NT2/D1 (cell line): ENCODE measurements around the gene DBNDD2.

ENCODE experiments used
- SUZ12 ChIP-seq: IDR thresholded peaks from 2 replicates; pipeline ENCODE4 v1.6.1; 2011; ENCODE audit not compliant: insufficient read length, insufficient read depth; ENCODE audit errors: extremely low read depth
- YY1 ChIP-seq: IDR thresholded peaks from 2 replicates; pipeline ENCODE4 v1.6.1; 2011; ENCODE audit not compliant: insufficient read length, insufficient read depth
- ZNF274 ChIP-seq: IDR thresholded peaks from 2 replicates; pipeline ENCODE4 v1.6.1; 2011; ENCODE audit warnings: mild to moderate bottlenecking, low read depth, low read length

DNA sequence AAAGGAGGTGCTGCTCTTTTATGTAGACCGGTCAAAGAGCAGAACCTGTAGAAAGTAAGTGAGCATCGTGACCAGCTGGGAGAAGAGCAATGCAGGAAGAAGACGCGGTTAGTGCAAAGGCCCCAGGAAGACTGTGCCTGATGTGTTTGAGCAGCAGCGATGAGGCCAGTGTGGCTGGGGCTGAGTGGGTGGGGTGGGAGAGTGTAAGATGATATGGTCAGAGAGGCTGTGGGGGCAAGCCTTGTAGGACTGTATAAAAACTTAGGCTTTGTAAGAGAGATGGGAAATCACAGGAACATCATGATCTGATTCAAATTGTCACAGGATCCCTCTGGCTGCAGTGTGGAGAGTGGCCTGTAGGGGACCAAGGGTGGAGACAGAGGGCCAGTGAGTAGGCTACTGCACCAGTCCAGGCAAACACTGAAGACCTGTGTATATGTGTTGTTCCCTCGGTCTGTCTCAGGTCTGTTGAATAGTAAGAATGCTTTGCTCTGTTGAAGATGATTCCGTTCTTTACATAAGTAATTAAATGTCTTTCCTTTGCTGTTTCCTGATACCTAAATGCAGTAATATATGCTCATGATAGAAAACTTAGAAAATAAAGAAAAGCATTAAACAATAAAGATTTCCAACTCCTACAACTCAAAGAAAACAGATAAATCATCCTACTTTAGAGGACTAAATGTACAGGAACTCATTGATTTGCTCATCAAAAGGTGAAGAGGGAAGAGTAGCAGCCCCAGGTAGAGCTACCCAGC lies 37.9 kb downstream of the DBNDD2 start:
- no peak for TF ChIP-seq YY1
- TF ChIP-seq ZNF274, result no peak
- no peak for TF ChIP-seq SUZ12
